OCI-LY1 (cell line): ENCODE results near the gene RBM47.

Experiments
- EZH2 ChIP-seq: fragments of 200-600 bp; sonication (generic), shearing (Covaris generic); IDR thresholded peaks from 2 replicates; pipeline ENCODE4 v1.8.0; 2017; ENCODE audit warnings: borderline replicate concordance, mixed run types, mild to moderate bottlenecking, antibody characterized with exemption, low read length, moderate library complexity, mixed read lengths
- TF ChIP-seq, protein P1 (sequence below): fragments of 200-600 bp; sonication (generic), shearing (Covaris generic); IDR thresholded peaks from 2 replicates; pipeline ENCODE4 v1.5.1; 2017; ENCODE audit warnings: mild to moderate bottlenecking, antibody characterized with exemption, low read length, moderate library complexity, mixed read lengths

DNA sequence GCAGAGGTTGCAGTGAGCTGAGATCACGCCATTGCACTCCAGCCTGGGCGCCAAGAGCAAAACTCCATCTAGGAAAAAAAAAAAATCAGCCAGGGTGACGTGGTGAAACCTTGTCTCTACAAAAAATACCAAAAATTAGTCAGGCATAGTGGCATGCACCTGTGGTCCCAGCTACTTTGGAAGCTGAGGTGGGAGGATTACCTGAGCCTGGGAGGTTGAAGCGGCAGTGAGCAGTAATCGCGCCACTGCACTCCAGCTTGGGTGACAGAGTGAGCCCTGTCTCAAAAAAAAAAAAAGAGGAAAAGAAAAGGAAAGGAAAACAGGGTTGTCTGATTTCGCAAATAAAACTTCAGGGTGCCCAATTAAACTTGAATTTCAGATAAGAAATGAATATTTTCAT, 106.1 kb downstream of the RBM47 start:
- TF ChIP-seq, protein P1, sequence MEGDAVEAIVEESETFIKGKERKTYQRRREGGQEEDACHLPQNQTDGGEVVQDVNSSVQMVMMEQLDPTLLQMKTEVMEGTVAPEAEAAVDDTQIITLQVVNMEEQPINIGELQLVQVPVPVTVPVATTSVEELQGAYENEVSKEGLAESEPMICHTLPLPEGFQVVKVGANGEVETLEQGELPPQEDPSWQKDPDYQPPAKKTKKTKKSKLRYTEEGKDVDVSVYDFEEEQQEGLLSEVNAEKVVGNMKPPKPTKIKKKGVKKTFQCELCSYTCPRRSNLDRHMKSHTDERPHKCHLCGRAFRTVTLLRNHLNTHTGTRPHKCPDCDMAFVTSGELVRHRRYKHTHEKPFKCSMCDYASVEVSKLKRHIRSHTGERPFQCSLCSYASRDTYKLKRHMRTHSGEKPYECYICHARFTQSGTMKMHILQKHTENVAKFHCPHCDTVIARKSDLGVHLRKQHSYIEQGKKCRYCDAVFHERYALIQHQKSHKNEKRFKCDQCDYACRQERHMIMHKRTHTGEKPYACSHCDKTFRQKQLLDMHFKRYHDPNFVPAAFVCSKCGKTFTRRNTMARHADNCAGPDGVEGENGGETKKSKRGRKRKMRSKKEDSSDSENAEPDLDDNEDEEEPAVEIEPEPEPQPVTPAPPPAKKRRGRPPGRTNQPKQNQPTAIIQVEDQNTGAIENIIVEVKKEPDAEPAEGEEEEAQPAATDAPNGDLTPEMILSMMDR, result no peak
- TF ChIP-seq EZH2, result no peak
